ENCODE results near the gene CST3.

CST3 gene

DNA sequence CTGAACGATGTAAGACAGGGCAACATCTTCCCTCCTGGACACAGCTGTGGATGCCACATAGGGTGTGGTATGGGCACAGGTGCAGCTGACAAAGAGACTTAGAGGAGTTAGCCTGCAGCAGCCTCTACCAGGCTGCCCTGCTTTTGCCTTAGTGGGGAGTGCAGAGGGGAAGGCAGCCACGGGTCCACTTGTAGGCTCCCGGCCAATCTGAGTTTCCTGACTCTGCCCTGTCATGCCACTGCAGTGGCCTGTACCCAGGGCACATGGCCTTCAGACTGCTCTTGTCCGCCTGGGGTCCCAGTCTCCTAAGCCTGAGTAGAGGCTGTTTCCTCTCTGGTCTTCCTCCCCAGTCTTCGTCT, 52.3 kb downstream of the CST3 start:
- Histone ChIP-seq H3K4me1 (ENCODE audit: control insufficient read depth, insufficient read depth, low read length) (peaks cover 1% of the 10 kb centered on the region; the same call in 1 of the 2 replicates), H3K36me3 (ENCODE audit: control insufficient read depth, insufficient read depth, low read length) (no peaks in the 10 kb centered on the region), H3K27me3 (ENCODE audit: control insufficient read depth, insufficient read depth, low read length) (no peaks in the 10 kb centered on the region), H3K27ac (ENCODE audit: low read length) (no peak overlapping the region), H3K4me3 (ENCODE audit: low read length) (no peak overlapping the region), H3K9me3 (ENCODE audit: control insufficient read depth, insufficient read depth, low read length) (no peaks in the 10 kb centered on the region)
- no CpG with 5 or more reads among the region's 5 CpGs for WGBS (ENCODE audit: insufficient coverage, insufficient read length)
- DNase-seq (ENCODE audit: low read depth, low spot score) = no peak

DNA sequence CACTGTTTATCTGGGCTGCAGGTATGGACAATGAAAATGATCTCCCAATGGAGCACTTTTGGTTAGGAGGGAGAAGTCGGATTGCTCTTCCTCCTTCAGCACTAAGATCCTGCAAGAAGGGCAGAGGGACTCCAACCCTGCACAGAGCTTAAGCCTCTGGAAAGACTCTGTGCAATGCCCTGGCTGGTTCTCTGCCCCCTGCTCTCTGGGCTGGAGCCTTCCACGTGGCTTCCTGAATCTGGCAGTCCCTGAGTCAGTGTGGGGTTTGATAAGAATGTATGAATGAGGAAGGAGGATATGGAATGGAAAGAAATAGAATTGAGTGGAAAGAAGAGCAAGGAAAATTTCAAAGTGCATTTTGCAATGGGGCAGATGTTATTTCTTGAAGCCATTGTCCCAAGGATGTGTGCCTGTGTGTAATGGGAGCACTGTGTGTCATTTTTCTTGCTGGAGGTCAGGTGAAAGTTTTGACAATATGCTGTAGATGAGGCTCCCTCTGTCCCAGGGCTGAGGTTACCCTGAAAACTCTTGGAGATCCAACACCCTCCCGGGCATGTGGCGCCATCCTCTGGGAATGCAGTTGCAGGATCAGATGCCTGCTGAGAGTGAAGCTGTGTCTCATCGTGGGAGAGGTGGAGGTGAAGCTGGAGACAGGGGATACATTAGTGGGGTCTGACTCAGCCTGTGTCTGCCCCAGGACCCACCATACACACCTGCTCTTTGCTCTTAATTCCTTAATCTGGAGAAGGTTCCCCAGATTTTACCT, 53.1 kb downstream of the CST3 start:
- peaks cover 1% of the 10 kb centered on the region; the same call in 1 of the 2 replicates for H3K4me1 ChIP-seq (ENCODE audit: control insufficient read depth, insufficient read depth, low read length)
- H3K36me3 ChIP-seq (ENCODE audit: control insufficient read depth, insufficient read depth, low read length) = no peaks in the 10 kb centered on the region
- H3K9me3 ChIP-seq (ENCODE audit: control insufficient read depth, insufficient read depth, low read length) = no peaks in the 10 kb centered on the region
- H3K27ac ChIP-seq (ENCODE audit: low read length) = no peak overlapping the region
- no peak for DNase-seq (ENCODE audit: low read depth, low spot score)
- H3K27me3 ChIP-seq (ENCODE audit: control insufficient read depth, insufficient read depth, low read length) = no peaks in the 10 kb centered on the region
- H3K4me3 ChIP-seq (ENCODE audit: low read length) = no peak overlapping the region
- WGBS (ENCODE audit: insufficient coverage, insufficient read length) = no CpG with 5 or more reads among the region's 5 CpGs
